ENCODE results near the gene ZNF208. TPM values are rescaled to one million over a fixed set of nuclear protein-coding genes. Genes with fewer than 3 reads are reported as not detected.

The ZNF208 gene
- total RNA-seq, 1 donor from 2014 or later: not detected

DNA sequence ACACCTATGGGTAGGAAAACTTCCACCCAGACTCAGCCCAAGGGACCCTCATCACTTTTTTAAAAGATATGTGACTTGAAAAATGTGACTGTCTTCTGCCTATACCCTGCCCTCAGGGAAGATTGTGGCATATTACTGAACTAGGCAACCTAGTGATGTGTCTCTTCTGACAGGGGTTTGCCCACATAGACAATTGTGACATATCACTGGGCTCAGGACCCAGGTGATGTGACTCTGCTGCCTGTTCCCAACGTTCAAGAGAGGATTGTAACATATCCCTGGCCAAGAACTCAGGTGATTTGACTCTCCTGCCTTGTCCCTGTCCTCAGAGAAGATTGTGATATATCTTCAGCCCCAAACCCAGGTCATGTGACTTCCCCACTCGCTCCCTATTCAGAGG, 88.5 kb downstream of the ZNF208 start:
- TF ChIP-seq, protein P1, sequence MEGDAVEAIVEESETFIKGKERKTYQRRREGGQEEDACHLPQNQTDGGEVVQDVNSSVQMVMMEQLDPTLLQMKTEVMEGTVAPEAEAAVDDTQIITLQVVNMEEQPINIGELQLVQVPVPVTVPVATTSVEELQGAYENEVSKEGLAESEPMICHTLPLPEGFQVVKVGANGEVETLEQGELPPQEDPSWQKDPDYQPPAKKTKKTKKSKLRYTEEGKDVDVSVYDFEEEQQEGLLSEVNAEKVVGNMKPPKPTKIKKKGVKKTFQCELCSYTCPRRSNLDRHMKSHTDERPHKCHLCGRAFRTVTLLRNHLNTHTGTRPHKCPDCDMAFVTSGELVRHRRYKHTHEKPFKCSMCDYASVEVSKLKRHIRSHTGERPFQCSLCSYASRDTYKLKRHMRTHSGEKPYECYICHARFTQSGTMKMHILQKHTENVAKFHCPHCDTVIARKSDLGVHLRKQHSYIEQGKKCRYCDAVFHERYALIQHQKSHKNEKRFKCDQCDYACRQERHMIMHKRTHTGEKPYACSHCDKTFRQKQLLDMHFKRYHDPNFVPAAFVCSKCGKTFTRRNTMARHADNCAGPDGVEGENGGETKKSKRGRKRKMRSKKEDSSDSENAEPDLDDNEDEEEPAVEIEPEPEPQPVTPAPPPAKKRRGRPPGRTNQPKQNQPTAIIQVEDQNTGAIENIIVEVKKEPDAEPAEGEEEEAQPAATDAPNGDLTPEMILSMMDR (IDR thresholded peaks at IDR 0.05; ENCODE audit: partially characterized antibody, unreplicated experiment): no peak
- H3K4me3 Mint-ChIP-seq (ENCODE audit: unreplicated experiment): no peak overlapping the region
- no peaks in the 10 kb centered on the region for H3K4me1 Mint-ChIP-seq (ENCODE audit: low read depth, unreplicated experiment)
- H3K9me3 Mint-ChIP-seq (ENCODE audit: unreplicated experiment): peaks cover 13% of the 10 kb centered on the region
- peaks cover 7% of the 10 kb centered on the region for H3K36me3 Mint-ChIP-seq (ENCODE audit: unreplicated experiment)
- DNase-seq: no peak
- peaks cover 2% of the 10 kb centered on the region for H3K27me3 Mint-ChIP-seq (ENCODE audit: unreplicated experiment)
- no peak overlapping the region for H3K27ac Mint-ChIP-seq (ENCODE audit: unreplicated experiment)

DNA sequence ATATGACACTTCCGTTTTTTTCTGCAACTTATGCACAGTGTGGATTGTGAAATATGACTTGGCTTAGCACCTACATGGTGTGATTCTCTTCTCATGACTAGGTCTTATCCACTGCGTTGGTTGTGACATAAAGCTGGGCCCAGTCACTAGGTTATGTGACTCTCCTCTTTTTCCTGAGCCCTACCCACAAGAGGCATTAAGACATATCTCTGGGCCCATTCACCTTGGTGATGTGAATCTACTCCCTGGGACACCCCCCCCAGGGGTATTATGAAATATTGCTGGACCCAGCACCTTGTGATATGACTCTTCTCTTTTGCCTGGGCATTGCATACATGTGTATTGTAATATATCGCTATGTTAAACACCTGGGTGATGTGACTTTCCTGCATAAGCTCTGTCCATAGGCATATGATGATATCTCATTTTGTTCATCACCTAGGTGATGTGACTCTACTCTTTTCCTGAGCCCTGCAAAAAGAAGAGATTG, 89.0 kb downstream of the ZNF208 start:
- Mint-ChIP-seq H3K27me3 (ENCODE audit: unreplicated experiment) (peaks cover 2% of the 10 kb centered on the region), H3K36me3 (ENCODE audit: unreplicated experiment) (peaks cover 7% of the 10 kb centered on the region), H3K4me3 (ENCODE audit: unreplicated experiment) (no peak overlapping the region), H3K27ac (ENCODE audit: unreplicated experiment) (no peak overlapping the region), H3K9me3 (ENCODE audit: unreplicated experiment) (peaks cover 13% of the 10 kb centered on the region), H3K4me1 (ENCODE audit: low read depth, unreplicated experiment) (no peaks in the 10 kb centered on the region)
- DNase-seq: no peak
- TF ChIP-seq, protein P1 (IDR thresholded peaks at IDR 0.05; ENCODE audit: partially characterized antibody, unreplicated experiment): no peak

DNA sequence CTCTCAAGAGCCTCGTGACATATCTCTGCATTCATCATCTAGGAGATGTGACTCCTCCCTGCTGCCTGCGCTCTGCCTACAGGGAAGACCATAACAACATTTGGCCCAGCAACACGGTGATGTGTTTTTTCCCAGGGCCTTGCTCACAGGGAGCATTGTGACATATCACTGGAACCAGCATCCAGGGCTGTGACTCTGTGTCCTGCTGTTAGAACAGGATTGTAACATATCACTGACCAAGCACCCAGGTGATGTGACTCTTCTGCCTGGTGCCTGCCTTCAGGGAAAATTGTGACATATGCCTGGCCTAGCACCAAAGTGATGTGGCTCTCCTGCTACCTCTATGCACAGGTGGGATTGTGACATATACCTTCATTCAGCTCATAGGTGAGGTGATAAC, 95.3 kb downstream of the ZNF208 start:
- TF ChIP-seq, protein P1 (IDR thresholded peaks at IDR 0.05; ENCODE audit: partially characterized antibody, unreplicated experiment): no peak
- H3K36me3 Mint-ChIP-seq (ENCODE audit: unreplicated experiment): peaks cover 11% of the 10 kb centered on the region
- H3K9me3 Mint-ChIP-seq (ENCODE audit: unreplicated experiment): peaks cover 8% of the 10 kb centered on the region

DNA sequence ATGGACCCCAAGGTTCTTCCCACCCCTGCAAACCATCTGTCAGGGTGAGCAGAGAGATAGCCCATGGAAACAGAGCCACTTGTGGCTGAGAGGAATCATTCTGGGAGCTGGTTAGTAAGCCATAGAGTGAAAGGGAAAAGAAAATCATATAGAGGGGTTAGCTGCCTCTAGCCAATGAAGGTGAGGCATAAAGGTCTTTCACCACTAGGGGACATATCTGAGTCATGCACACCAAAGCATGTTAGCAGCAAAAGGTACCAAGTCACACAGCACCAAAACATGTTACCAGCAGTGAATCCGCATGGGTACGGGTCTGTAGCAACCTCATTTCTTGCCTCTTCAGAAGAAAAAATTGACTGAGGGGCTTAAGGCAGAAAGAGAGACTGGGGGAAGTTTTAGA, 98.1 kb downstream of the ZNF208 start:
- Mint-ChIP-seq H3K36me3 (ENCODE audit: unreplicated experiment) (peaks cover 20% of the 10 kb centered on the region), H3K27ac (ENCODE audit: unreplicated experiment) (no peak overlapping the region), H3K4me3 (ENCODE audit: unreplicated experiment) (no peak overlapping the region), H3K9me3 (ENCODE audit: unreplicated experiment) (peaks cover 9% of the 10 kb centered on the region), H3K4me1 (ENCODE audit: low read depth, unreplicated experiment) (no peaks in the 10 kb centered on the region), H3K27me3 (ENCODE audit: unreplicated experiment) (no peaks in the 10 kb centered on the region)
- TF ChIP-seq, protein P1 (IDR thresholded peaks at IDR 0.05; ENCODE audit: partially characterized antibody, unreplicated experiment): no peak
- no peak for DNase-seq

More for the DNA sequence above, 95.3 kb downstream of the ZNF208 start:
- Mint-ChIP-seq H3K27ac (ENCODE audit: unreplicated experiment) (no peak overlapping the region), H3K27me3 (ENCODE audit: unreplicated experiment) (peaks cover 2% of the 10 kb centered on the region), H3K4me1 (ENCODE audit: low read depth, unreplicated experiment) (no peaks in the 10 kb centered on the region), H3K4me3 (ENCODE audit: unreplicated experiment) (no peak overlapping the region)
- no peak for DNase-seq

DNA sequence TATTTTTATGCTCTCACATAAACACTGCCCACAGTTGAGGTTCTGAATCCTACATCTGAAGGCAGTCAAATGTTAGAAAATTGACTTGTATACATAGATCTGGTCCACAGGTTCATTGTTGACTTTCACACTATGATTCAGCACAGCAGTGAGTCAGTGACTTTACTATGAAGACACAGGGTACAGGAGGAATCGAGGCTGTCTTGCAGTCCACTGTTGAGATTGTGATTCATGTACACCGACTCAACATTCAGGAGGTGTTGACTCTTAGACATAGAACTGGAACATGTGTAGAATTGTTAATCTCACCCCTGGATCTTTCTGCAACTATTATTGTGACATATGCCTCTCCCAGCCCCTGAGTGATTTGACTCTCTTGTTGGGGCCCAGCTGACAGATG, 100.4 kb downstream of the ZNF208 start:
- no peak overlapping the region for H3K27ac Mint-ChIP-seq (ENCODE audit: unreplicated experiment)

More for the DNA sequence above, 100.4 kb downstream of the ZNF208 start:
- H3K27me3 Mint-ChIP-seq (ENCODE audit: unreplicated experiment): no peaks in the 10 kb centered on the region
- H3K4me1 Mint-ChIP-seq (ENCODE audit: low read depth, unreplicated experiment): no peaks in the 10 kb centered on the region
- peaks cover 9% of the 10 kb centered on the region for H3K9me3 Mint-ChIP-seq (ENCODE audit: unreplicated experiment)
- no peak overlapping the region for H3K4me3 Mint-ChIP-seq (ENCODE audit: unreplicated experiment)
- TF ChIP-seq, protein P1 (IDR thresholded peaks at IDR 0.05; ENCODE audit: partially characterized antibody, unreplicated experiment): no peak
- peaks cover 25% of the 10 kb centered on the region for H3K36me3 Mint-ChIP-seq (ENCODE audit: unreplicated experiment)
- no peak for DNase-seq
